HG02943 (cell line): Measurements from ENCODE around the gene CRX.
"Not testable (repeated sequence)": the region's sequence is repeated elsewhere in the genome, so short reads cannot be mapped to it uniquely, and the experiment has no call there.

Experiments
- ATAC-seq: cut with Tn5 transposase; IDR thresholded peaks from one replicate; pipeline ENCODE4 v1.9.1; 2021; ENCODE audit warnings: mild to moderate bottlenecking, low read depth, moderate library complexity; ENCODE audit not compliant: unreplicated experiment

The CRX gene

GRCh38 chr19:47803148-47803547 lies 18.6 kb upstream of the CRX start:
- ATAC-seq = not testable (repeated sequence)

DNA sequence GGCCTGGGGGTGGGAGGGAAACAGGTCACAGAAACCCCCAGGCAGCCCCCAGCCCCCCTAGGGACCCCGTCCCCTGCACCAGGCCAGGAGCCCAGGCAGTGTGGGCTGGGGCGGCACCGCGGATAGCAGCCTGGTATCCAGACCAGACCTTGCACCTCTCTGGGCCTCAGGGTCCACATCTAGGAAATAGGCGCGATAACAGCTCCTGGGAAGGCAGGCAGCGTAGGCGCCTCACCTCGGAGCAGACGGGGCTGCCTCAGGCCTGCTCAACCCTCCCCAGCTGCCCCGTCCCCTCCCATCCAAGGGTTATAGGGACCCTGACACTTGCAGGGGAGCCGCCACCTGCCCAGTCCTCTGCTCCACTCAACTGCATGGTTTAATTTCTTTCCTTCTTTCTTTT lies 18.1 kb upstream of the CRX start:
- ATAC-seq = not testable (repeated sequence)

GRCh38 chr19:47804451-47804850 lies 17.3 kb upstream of the CRX start, which contains the start of gene TPRX1:
Gene TPRX1, minus strand, starts transcription at chr19:47804551. Its CDS starts 12 bp downstream, at chr19:47804539.
- ATAC-seq = not testable (repeated sequence)

DNA sequence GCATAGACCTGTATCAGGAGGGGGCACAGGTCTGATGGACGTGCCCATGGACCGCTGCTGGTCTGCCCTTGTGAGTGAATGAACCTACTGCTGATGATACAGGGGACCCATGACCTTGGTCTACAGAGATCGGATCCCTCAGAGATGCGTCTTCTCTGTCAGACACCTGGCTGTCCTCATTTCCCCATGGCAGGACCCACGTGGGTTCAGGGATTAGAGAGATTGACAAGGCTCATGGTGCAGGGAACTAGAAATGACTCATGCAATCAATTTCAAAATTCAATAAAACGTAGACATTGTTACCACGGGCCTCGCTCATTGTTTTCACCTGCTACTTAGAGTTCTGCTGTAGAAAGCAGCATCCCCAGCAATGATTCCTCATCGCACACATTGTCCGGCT lies 16.4 kb upstream of the CRX start:
- no peak for ATAC-seq

DNA sequence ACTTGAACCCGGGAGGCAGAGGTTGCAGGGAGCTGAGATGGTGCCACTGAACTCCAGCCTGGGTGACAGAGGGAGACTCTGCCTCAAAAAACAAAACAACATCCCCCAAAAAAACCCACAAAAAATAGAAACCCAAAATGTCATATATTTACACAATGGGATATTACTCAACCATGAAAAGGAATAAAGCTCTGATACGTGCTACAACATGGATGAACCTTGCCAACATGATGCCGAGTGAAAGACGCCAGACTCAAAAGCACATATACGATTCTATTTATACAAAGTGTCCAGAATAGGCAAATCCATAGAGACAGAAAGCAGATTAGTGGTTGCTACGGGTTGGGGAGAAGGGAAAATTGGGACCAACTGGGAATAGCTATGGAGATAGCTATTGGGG lies 15.3 kb upstream of the CRX start:
- no peak for ATAC-seq

- no peak for ATAC-seq
Measured at GRCh38 chr19:47813304-47813994, 8.3 kb upstream of the CRX start.

GRCh38 chr19:47813995-47814328 lies 7.8 kb upstream of the CRX start:
- no peak for ATAC-seq

GRCh38 chr19:47816270-47816669 lies 5.5 kb upstream of the CRX start:
- ATAC-seq = not testable (repeated sequence)

- not testable (repeated sequence) for ATAC-seq
Measured at GRCh38 chr19:47818221-47818620, 3.5 kb upstream of the CRX start.

DNA sequence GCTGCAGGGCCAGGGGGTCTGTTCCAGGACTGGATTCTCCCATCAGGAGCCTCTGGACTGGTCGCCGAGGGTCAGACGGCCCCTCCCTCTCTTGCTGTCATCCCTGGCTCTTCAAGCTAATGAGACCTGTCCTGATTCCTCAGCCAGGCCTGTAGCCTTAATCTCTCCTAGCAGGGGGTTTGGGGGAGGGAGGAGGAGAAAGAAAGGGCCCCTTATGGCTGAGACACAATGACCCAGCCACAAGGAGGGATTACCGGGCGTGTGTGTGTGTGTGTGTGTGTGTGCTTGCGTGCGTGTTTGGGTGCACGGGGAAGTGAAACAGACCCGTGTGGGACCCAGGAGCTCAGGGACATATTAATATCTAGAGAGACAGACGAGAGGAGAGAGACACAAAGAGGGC lies 1.9 kb upstream of the CRX start:
- ATAC-seq = no peak

- ATAC-seq = no peak
Measured at GRCh38 chr19:47820410-47820809, 1.3 kb upstream of the CRX start.

DNA sequence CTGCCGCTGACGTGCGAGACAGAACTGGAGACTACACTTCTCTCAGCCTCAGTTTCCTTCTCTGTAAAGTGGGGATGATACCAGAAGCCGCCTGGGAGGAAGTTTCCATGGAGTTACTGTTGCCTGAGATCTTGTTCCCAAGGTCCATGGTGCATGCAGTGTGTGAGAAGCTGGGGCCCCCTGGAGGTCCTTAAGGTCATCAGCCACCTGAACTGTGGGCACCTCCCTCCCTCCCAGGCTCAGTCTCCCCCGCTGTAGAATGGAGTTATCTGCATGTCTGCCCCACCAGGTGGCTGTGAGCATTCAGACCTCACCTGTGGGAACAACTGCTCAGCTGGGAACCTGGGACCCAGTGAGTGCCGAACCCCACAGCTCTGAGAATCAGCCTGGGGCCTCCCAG lies 2.7 kb downstream of the CRX start:
- no peak for ATAC-seq

DNA sequence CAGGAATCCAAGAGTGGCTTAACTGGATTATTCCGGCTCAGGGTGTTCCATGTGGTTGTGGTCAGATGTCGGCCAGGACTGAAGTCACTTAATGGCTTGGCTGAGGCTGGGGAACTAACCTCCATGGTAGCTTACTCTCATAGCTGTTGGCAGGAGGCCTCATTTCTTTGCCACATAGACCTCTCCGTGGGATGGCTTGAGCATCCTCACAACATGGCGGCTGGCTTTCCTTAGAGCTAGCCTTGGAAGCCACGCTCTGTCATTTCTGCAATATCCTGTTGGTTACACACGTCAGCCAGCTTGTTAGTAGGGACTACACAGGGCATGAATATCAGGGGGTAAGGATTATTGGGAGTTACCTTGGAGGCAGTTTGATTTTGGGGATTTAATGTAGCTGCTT lies 5.1 kb downstream of the CRX start:
- ATAC-seq = no peak

DNA sequence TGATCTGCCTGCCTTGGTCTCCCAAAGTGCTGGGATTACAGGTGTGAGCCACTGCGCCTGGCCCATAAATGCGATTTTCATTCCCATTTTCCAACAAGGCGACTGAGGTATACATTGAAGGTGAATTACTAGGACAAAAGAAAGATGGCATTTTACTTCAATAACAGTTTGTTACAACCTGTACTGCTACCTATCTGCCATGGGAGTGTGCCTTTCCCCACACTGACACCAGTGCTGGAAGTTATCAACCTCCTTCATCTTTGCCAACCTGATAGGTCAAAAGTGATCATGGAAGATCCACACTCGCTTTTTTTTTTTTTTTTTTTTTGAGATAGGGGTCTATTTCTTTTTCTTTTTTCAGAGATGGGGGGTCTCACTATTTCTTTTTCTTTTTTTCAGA lies 11.0 kb downstream of the CRX start:
- ATAC-seq = no peak

DNA sequence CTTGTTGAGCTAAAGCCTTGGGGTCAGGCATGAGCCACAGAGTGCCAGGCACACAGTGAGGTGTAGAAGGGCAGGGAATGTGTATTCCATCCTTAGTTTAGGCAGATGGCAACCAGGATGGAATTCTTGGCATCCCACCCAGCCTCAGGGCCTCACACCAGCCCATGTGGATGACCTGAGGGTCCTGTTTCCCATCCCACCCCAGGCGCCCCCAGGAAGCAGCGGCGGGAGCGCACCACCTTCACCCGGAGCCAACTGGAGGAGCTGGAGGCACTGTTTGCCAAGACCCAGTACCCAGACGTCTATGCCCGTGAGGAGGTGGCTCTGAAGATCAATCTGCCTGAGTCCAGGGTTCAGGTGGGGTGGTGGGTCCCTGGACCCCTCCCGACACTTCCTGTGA lies 14.3 kb downstream of the CRX start:
- ATAC-seq = no peak

DNA sequence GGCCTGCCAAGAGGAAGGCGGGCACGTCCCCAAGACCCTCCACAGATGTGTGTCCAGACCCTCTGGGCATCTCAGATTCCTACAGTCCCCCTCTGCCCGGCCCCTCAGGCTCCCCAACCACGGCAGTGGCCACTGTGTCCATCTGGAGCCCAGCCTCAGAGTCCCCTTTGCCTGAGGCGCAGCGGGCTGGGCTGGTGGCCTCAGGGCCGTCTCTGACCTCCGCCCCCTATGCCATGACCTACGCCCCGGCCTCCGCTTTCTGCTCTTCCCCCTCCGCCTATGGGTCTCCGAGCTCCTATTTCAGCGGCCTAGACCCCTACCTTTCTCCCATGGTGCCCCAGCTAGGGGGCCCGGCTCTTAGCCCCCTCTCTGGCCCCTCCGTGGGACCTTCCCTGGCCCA lies 17.7 kb downstream of the CRX start:
- no peak for ATAC-seq

DNA sequence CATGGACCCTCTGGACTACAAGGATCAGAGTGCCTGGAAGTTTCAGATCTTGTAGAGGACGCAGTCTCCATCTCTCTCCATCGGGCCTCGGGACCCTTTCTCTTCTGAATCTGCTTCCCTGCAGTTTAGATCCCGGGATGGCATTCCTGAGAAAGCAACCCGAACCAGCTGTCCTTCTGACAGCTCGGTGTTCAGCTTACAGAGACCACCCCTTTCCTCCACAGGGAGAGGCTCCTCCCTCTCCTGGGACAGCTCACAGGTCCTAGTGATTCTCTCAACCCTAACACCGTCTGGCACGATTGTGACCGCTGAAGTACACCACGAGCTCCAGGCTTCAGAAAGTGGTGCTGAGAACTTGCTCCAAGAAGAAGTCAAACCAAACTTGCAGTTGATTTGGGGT lies 18.2 kb downstream of the CRX start:
- no peak for ATAC-seq

- no peak for ATAC-seq
Measured at GRCh38 chr19:47842941-47843340, 21.2 kb downstream of the CRX start.

GRCh38 chr19:47848425-47848822 lies 26.7 kb downstream of the CRX start:
- no peak for ATAC-seq

DNA sequence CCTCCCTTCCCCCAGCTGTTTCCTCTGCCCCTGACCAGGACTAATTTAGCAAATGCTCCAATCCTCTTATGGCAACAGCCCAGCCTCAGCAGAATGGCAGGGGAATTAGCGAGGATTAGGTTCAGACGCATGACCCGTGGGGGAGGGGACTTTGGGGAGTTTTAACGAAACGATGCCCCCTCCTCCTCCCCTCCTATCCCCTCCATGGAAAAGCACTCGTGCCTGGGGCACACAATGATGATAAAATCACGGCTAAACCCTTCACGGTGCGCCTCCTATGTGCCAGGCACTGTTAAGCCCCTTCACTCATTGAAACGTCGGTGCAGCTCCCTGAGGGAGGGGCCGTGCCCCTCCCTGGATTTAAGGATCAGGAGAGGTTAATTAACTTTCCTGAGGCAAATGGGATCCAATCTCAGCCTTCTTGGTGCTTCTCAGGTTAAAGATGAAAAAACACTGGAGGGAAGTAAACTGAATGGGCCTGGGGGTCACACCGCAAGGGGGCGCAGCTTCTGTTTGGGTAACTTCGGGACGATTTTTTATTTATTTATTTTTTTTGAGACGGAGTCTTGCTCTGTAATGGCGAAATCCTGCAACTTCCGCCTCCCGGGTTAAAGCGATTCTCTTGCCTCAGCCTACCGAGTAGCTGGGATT lies 27.2 kb downstream of the CRX start:
- ATAC-seq = no peak

GRCh38 chr19:47853003-47853402 lies 31.3 kb downstream of the CRX start:
- no peak for ATAC-seq

DNA sequence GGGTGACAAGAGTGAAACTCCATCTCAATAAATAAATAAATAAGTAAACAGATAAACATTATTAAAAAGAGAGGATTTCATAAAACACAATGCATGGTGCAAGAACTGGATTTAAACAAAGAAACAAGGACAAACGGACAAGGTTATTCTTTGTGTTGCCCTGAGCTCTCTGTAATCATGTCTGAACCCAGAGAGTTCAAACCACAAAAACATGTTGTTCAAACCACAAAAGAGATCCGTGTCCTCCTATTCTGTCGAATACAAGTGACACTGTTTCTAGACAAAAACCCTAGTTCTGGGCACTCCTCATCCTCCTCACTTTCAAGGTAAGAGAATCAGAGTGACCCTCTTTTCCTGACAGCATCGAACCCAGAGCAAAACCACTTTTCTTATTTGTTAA lies 32.7 kb downstream of the CRX start:
- no peak for ATAC-seq
